ENCODE results near the gene RGS7BP.

DNA sequence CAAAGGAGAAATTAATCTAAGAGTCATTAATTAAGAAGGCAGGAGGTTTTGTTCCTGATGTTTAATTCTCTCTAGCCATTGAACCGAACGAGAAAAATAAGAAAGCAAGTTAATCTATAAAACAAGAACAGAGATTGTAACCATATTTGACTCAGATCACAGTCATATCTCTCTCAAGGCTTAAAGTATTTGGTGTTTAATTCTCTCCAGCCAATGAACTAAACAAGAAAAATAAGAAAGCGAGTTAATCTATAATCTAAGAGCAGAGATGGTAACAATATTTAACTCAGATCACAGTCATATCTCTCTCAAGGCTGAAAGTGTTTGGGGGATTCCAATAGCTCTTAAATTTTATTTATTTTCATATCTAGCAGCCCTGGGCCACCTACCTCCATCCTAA, 110.1 kb downstream of the RGS7BP start:
- TF ChIP-seq, protein P1, sequence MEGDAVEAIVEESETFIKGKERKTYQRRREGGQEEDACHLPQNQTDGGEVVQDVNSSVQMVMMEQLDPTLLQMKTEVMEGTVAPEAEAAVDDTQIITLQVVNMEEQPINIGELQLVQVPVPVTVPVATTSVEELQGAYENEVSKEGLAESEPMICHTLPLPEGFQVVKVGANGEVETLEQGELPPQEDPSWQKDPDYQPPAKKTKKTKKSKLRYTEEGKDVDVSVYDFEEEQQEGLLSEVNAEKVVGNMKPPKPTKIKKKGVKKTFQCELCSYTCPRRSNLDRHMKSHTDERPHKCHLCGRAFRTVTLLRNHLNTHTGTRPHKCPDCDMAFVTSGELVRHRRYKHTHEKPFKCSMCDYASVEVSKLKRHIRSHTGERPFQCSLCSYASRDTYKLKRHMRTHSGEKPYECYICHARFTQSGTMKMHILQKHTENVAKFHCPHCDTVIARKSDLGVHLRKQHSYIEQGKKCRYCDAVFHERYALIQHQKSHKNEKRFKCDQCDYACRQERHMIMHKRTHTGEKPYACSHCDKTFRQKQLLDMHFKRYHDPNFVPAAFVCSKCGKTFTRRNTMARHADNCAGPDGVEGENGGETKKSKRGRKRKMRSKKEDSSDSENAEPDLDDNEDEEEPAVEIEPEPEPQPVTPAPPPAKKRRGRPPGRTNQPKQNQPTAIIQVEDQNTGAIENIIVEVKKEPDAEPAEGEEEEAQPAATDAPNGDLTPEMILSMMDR (IDR thresholded peaks at IDR 0.05; ENCODE audit: insufficient read depth, low read depth, low read length): no peak
- no peak for TF ChIP-seq EZH2 (IDR thresholded peaks at IDR 0.05; ENCODE audit: insufficient read depth, low read length)
